ENCODE results near the gene RBMS3. TPM values are rescaled to one million over a fixed set of nuclear protein-coding genes. Genes with fewer than 3 reads are reported as not detected.

RBMS3 gene
- total and polyA plus RNA-seq, 2 of the 8 experiments (the other 6 are each of a cell fraction or from before 2014, with no cell fraction given) = 3.7 to 6.9 TPM

- TF ChIP-seq BCL11A (IDR thresholded peaks at IDR 0.05; ENCODE audit: low read depth in 2 of 2, low read length in 2 of 2) (no peak), GABPA (IDR thresholded peaks at IDR 0.05; ENCODE audit: borderline replicate concordance, insufficient read depth, low read length) (no peak)
Measured at GRCh38 chr3:29932696-29933325, 651.9 kb downstream of the RBMS3 start (continued).
